ENCODE data around the gene NR4A3. TPM values are rescaled to one million over a fixed set of nuclear protein-coding genes. Genes with fewer than 3 reads are reported as not detected.

Gene NR4A3
- total RNA-seq, 1 experiment from 2014 or later = 0.24 TPM

DNA sequence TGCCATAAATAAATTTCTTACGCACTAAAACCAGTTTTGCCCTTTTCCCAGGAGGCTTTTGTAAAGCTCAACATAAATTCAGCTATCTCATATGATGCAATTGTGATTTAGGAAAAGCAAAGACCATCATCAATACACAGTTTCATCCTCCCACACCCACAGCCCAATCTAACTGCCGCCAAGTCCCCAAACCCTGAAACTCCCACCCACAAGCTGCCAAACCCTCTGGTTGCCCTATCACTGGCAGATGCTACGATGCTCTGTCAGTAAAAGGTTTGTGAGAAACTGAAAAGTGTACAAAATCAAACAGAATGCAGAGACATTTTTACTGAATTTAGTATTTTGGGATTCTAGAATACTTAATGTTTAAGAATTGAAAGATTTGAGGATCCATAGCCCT, 42.8 kb upstream of the NR4A3 start:
- no peak for DNase-seq
- no peak overlapping the region for H3K23ac ChIP-seq (ENCODE audit: insufficient read length, low read depth, low read length)
- no peak overlapping the region for H3T11ph ChIP-seq (ENCODE audit: low read length)
- no peak overlapping the region for H3K27ac ChIP-seq (ENCODE audit: insufficient read length, low read depth, low read length)
- no peaks in the 10 kb centered on the region for H4K20me1 ChIP-seq (ENCODE audit: control insufficient read depth, insufficient read depth, insufficient read length)
- no peak overlapping the region for H4K5ac ChIP-seq (ENCODE audit: insufficient read length, low read depth, low read length)
- no peak overlapping the region for H2BK12ac ChIP-seq (ENCODE audit: insufficient read length, low read depth, low read length)
- H3K27ac Mint-ChIP-seq = no peak overlapping the region
- no peak overlapping the region for H4K91ac ChIP-seq (ENCODE audit: insufficient read length, low read depth, low read length)
- H4K8ac ChIP-seq (replicated peaks; ENCODE audit: insufficient read length, low read depth, low read length) = no peak overlapping the region
- TF ChIP-seq, protein P1, sequence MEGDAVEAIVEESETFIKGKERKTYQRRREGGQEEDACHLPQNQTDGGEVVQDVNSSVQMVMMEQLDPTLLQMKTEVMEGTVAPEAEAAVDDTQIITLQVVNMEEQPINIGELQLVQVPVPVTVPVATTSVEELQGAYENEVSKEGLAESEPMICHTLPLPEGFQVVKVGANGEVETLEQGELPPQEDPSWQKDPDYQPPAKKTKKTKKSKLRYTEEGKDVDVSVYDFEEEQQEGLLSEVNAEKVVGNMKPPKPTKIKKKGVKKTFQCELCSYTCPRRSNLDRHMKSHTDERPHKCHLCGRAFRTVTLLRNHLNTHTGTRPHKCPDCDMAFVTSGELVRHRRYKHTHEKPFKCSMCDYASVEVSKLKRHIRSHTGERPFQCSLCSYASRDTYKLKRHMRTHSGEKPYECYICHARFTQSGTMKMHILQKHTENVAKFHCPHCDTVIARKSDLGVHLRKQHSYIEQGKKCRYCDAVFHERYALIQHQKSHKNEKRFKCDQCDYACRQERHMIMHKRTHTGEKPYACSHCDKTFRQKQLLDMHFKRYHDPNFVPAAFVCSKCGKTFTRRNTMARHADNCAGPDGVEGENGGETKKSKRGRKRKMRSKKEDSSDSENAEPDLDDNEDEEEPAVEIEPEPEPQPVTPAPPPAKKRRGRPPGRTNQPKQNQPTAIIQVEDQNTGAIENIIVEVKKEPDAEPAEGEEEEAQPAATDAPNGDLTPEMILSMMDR (conservative IDR thresholded peaks at IDR 0.05) = no peak
- H3K9me3 ChIP-seq (ENCODE audit: control insufficient read depth, low read depth, low read length) = no peaks in the 10 kb centered on the region
- no peak overlapping the region for H2BK5ac ChIP-seq (ENCODE audit: insufficient read length, low read length)
- H3K4ac ChIP-seq (ENCODE audit: low read depth, low read length) = no peak overlapping the region
- peaks cover 10 to 16% of the 10 kb centered on the region in 2 experiments for H3K4me1 Mint-ChIP-seq
- H3K36me3 Mint-ChIP-seq (ENCODE audit: insufficient read depth in 1 of 3, low read depth in 3 of 3) = peaks cover 0 to 4% (median 0%) of the 10 kb centered on the region in 3 experiments; a peak in 1 of 7 replicates
- no peaks in the 10 kb centered on the region for H3K79me1 ChIP-seq (ENCODE audit: insufficient read depth, low read depth, low read length, poor library complexity, severe bottlenecking)
- H2AK5ac ChIP-seq (ENCODE audit: insufficient read length, low read length) = no peak overlapping the region
- H3K23me2 ChIP-seq (ENCODE audit: insufficient read length, low read depth, low read length, poor library complexity, severe bottlenecking) = no peaks in the 10 kb centered on the region
- no peak overlapping the region for H3K18ac ChIP-seq (ENCODE audit: insufficient read length, low read depth, low read length)
- H2AFZ ChIP-seq (ENCODE audit: low read length) = no peak overlapping the region
- H3K9me3 Mint-ChIP-seq = peaks cover 0 to 3% of the 10 kb centered on the region in 2 experiments; a peak in 2 of 5 replicates
- peaks cover 6% of the 10 kb centered on the region; the same call in 1 of the 2 replicates for H3K4me1 ChIP-seq (ENCODE audit: insufficient read depth, low read length)
- no CpG with 5 or more reads among the region's 3 CpGs for whole genome bisulfite sequencing (ENCODE audit: extremely low coverage, insufficient read length, low lambda C conversion rate)
- H3K4me2 ChIP-seq (ENCODE audit: insufficient read depth, insufficient read length, low read length) = no peak overlapping the region
- no peak overlapping the region for H2BK120ac ChIP-seq (ENCODE audit: low read depth, low read length, poor library complexity, severe bottlenecking)
- no peak overlapping the region for H3K14ac ChIP-seq (ENCODE audit: insufficient read depth, low read length)
- H2BK20ac ChIP-seq (ENCODE audit: low read depth, low read length, poor library complexity, severe bottlenecking) = no peak overlapping the region
- no peak overlapping the region for H2BK15ac ChIP-seq (ENCODE audit: low read depth, low read length)
- H3K27me3 Mint-ChIP-seq (ENCODE audit: low read depth) = peaks cover 2% of the 10 kb centered on the region
- H3K4me3 Mint-ChIP-seq = no peak overlapping the region
- no peak overlapping the region for H3K56ac ChIP-seq (ENCODE audit: insufficient read length, low read depth, low read length)
- H3K9ac ChIP-seq (ENCODE audit: extremely low read depth, insufficient read length, low read length) = no peak overlapping the region
- no peaks in the 10 kb centered on the region for H3K79me2 ChIP-seq (ENCODE audit: insufficient read depth, low read length)
- H3K27me3 ChIP-seq (ENCODE audit: insufficient read depth, low read length) = no peaks in the 10 kb centered on the region

Data from H9 (cell line).